SK-N-SH (cell line): ENCODE results near the gene AMELY.

Source experiments
- MAX ChIP-seq: IDR thresholded peaks from 2 replicates; pipeline ENCODE4 v1.4.0; 2012; ENCODE audit warnings: low read depth
- NRF1 ChIP-seq: IDR thresholded peaks from 2 replicates; pipeline ENCODE4 v1.6.1; 2012; ENCODE audit warnings: low read depth, mild to moderate bottlenecking, low read length
- TEAD4 ChIP-seq: IDR thresholded peaks from 2 replicates; pipeline ENCODE4 v1.4.0; 2012; ENCODE audit warnings: mild to moderate bottlenecking, borderline replicate concordance; ENCODE audit not compliant: insufficient read depth
- TF ChIP-seq, protein P1 (sequence below): fragments of 200-600 bp; sonication (generic); IDR thresholded peaks from 2 replicates; pipeline ENCODE4 v1.6.1; 2017; ENCODE audit warnings: antibody characterized with exemption, mild to moderate bottlenecking, moderate library complexity

DNA sequence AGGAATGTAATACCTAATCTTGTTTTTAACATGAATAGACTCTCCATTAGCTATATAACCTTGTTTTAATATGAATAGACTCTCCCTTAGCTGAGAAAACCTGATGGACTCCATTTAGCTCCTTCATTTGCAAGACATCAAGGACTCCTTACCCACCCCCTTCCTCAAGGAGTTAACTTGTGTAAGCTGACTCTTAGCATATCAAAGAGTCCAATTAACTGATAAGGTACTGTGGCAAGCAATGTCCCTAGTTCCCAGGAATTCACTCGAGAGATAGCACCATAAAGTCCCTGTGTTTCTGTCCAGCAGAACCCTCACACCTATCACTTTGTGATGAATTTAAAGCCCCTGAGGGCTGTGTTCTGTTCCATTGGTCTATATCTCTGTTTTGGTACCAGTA, 16.3 kb downstream of the AMELY start:
- TF ChIP-seq MAX: no peak
- TF ChIP-seq, protein P1, sequence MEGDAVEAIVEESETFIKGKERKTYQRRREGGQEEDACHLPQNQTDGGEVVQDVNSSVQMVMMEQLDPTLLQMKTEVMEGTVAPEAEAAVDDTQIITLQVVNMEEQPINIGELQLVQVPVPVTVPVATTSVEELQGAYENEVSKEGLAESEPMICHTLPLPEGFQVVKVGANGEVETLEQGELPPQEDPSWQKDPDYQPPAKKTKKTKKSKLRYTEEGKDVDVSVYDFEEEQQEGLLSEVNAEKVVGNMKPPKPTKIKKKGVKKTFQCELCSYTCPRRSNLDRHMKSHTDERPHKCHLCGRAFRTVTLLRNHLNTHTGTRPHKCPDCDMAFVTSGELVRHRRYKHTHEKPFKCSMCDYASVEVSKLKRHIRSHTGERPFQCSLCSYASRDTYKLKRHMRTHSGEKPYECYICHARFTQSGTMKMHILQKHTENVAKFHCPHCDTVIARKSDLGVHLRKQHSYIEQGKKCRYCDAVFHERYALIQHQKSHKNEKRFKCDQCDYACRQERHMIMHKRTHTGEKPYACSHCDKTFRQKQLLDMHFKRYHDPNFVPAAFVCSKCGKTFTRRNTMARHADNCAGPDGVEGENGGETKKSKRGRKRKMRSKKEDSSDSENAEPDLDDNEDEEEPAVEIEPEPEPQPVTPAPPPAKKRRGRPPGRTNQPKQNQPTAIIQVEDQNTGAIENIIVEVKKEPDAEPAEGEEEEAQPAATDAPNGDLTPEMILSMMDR: no peak
- TF ChIP-seq TEAD4: no peak
- TF ChIP-seq NRF1: no peak
